Stimulated activated CD4-positive, alpha-beta T cell treated with anti-CD3 and anti-CD28 coated beads, Interleukin-1b, Interleukin-23, amount 100 ng/mL, for 24 hours (primary cell): ENCODE data around the gene GDPD1.
"Not testable (repeated sequence)": the region's sequence is repeated elsewhere in the genome, so short reads cannot be mapped to it uniquely, and the experiment has no call there.

Experiments
- DNase-seq, 4 experiments: peaks; one replicate each; pipeline ENCODE4 v3.0.0-alpha.2; 2020; ENCODE audit warnings: low read depth in 4 of 4, low spot score in 1 of 4

GDPD1 gene

GRCh38 chr17:59220328-59221158 is at the start of gene GDPD1:
Gene GDPD1, plus strand, starts transcription at chr17:59220511. Its CDS starts 99 bp downstream, at chr17:59220610.
- DNase-seq: peak; percentile 91 to 95 (median 94)

DNA sequence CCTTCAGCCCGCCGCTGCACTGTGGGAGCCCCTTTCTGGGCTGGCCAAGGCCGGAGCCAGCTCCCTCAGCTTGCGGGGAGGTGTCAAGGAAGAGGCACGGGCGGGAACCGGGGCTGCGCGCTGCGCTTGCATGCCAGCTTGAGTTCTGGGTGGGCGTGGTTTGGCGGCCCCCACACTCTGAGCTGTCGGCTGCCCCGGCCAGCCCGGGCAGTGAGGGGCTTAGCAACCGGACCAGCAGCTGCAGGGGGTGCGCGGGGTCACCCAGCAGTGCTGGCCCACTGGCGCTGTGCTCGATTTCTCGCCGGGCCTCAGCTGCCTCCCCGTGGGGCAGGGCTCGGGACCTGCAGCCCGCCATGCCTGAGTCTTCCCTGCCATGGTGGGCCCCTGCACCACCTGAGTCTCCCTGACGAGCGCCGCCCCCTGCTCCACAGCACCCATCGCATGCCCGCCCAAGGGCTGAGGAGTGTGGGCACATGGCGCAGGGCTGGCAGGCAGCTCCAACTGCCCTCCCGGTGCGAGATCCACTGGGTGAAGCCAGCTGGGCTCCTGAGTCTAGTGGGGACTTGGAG is 47.8 kb upstream of the GDPD1 start:
- DNase-seq: no peak

GRCh38 chr17:59174671-59175070 is 45.6 kb upstream of the GDPD1 start:
- no peak for DNase-seq

GRCh38 chr17:59175076-59175475 is 45.2 kb upstream of the GDPD1 start:
- DNase-seq: no peak

DNA sequence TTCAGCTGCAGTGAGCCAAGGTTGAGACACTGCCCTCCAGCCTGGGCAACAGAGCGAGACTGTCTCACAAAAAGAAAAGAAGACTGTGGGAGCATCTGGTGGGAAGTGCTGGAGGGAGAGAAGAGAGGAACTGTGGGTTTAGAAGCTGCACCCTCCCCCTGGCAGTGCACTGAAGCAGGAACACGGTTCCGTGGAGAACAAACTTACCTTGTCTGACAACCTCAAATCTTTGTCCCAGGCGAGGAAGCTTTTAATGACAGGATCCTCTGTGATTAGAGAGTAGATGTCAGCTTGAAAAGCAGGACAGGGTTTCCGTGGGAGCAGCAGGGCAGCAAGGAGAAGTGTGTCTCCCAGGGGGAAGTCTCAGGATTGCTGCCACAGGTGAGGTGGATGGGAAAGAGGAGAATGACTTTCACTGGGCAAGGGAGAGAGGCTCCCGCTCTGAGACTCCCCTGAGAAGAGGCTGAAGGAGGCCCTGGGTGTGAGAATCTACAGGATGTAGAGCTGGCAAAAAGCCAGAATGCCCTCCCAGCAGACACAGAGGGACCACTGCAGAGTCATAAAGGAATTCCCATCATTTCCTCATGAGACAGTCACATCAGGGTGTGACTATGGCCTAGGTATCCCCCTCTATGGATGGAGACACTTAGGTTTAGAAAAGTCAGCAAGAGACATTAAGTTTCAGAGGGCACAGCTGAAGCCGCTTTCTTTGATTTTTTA is 41.9 kb upstream of the GDPD1 start:
- no peak for DNase-seq

GRCh38 chr17:59179601-59180000 is 40.7 kb upstream of the GDPD1 start:
- DNase-seq: not testable (repeated sequence)

GRCh38 chr17:59180626-59181025 is 39.7 kb upstream of the GDPD1 start:
- DNase-seq: no peak

DNA sequence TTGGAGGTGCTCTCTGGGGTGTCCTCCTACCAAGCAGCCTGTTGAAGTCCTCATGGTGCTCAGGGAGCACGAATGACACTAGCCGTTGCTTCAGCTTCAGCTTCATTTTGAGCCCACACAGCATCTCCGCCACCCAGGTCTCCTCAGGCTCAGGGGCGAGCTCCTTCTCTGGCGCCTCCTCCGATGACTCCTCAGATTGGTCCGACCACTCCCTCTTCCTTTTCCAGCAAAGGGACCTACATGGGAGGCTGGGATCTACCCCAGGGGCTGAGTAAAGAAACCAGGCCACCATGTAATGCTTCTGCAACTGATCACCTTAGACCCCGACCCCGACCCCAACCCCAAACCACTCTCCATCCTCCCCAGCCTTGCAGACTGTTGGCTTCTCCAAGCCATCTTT is 38.8 kb upstream of the GDPD1 start:
- DNase-seq: no peak

DNA sequence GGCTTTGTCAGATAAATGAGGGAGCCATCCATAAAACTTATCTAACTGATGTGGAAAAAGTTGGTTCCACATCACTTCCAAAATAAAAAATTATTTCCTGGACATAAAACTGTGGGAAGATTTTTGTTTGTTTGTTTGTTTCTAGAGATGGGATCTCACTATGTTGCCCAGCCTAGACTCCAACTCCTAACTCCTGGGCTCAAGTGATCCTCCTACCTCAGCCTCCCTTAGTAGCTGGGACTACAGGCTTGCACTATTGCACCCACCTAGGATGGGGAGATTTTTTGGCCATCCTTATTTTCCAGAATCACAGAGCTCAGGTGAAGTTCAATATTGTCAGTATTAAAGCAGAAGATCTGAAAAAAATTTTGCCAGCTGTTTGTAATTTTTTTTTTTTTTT is 34.3 kb upstream of the GDPD1 start:
- DNase-seq: no peak

DNA sequence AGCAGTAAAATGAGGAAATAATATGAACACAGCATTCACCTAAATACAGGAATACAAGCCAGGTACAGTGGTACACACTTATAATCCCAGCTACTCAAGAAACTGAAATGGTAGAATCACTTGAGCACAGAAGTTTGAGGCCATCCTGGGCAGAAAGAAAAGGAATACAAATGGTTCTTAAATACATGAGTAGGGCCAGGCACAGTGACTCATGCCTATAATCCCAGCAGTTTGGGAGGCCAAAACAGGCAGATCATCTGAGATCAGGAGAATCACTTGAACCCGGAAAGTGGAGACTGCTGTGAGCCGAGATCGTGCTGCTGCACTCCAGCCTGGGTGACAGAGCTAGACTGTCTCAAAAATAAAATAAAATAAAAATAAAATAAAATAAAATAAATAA is 33.5 kb upstream of the GDPD1 start:
- DNase-seq: no peak

DNA sequence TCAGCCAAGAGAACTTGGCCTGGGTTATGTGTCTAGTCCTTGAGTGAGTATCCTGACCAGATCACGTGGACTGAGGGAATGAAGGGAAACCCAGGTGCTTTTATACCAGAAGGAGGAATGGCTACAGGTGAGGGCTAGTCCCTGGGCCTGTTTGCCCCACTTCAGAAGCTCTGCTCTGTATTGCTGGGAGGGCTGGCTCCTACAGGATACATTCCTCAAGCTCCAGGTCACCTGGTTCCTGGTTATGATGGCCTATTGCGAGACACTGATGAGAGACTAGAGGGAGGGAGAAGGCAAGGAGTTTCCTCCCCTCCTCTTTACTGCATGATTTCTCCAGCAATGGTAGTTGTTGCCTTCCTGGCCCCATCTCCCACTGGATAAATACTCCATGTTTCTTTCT is 29.5 kb upstream of the GDPD1 start:
- DNase-seq: no peak

DNA sequence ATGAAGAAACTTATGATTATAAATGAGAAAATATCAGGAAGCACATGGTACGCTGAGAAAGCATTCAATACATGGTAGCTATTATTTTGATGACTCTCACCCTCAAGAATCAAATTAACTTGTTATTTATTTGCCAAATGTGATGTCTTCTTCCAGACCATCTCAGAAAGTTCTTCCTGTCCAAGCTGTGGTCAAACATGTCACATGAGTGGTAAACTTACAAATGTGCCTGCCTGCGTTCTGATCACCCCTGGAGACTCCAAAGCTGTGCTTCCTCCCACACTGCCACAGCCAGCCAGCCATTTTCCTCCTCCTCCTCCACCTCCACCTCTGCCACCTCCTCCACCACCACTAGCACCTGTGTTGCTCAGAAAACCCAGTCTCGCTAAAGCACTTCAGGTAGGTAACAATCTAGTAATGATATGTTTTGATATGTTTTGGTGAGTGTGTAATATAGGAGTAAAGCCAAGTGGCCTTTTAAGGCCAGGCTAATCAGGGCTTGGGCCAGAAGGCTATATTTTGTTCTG is 26.9 kb upstream of the GDPD1 start:
- no peak for DNase-seq

DNA sequence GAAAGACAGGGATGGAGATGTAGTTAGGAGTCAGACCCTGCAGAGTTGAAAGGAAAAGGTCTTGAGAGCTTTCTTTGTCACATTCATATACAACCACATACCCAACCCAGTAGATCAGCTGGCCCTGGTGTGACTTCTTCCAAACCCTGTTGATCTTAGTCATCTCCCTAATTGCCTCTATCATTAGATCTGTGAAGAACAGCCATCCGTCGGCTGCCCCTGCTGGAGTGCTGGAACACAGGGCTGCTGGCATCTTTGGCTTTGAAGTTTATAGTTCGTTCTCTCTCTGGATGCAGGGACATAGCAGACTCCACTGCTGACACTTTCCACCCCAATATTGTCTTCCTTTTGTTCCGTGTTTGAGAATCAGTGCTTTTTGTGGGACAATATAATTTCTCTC is 20.9 kb upstream of the GDPD1 start:
- DNase-seq: no peak

- no peak for DNase-seq
Measured at GRCh38 chr17:59202320-59202719, 18.0 kb upstream of the GDPD1 start.

DNA sequence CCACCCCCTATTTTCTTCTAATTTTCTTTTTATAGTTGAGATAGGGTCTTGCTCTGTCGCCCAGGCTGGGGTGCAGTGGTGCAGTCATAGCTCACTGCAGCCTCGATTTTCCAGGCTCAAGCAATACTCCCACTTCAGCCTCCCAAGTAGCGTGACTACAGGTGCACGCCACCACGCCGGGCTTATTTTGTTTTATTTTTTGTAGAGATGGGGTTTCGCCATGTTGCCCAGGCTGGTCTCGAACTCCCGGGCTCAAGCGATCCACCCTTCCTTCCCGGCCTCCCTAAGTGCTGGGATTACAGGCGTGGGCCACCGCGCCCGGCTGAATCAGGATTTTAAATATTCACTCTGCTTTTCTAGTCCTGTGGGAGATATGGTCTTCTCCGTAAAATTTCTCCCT is 941 bp upstream of the GDPD1 start:
- DNase-seq: no peak

DNA sequence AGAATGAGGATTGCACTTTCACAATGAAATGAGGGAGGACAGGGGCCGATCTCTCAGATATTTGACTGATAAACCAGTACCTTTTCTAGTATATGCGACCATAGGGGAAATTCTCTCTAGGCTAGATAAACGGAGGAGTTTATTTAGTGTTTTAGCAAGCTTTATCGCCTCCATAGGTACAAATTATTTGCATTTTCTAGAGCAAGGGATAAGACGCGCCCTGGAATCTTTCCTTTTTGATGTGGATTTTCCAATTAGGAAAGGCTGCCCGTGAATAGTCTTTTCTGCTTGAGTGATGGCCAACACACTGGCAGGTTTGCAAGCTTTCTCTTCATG is 351 bp upstream of the GDPD1 start:
- no peak for DNase-seq

DNA sequence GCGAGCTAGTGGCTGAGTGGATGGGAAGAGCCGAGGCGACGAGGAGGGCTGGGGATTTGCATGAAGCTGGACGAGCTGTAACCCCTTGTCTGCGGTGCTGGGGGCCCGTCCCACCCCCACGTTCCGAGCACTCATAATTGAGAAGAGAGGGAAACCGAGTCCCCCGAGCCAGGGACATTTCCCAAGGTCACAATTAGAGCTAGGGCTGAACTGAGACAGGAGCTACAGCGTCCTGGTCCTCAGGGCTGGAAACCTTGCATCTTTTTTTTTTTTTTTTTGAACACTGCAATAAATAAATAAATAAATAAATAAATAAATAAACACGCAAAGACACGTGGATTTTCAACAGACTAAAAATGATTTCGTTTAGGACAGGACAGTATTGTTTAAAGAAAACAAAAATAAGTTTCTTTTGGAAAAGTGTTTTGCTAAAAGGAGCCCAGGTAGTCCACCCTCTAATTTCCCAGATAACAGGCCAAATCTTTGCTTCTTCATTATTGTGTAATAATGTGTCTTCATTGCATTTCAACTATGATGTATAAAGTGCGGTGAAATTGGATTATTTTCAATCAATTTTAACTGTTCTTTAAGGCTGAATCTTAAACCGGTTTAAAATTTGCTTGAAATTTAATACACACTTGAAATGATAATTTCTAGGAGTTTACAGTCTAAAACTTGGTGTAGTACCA is 992 bp downstream of the GDPD1 start:
- no peak for DNase-seq

- DNase-seq: no peak
Measured at GRCh38 chr17:59223813-59224212, 3.5 kb downstream of the GDPD1 start.

- not testable (repeated sequence) for DNase-seq
Measured at GRCh38 chr17:59228588-59228987, 8.3 kb downstream of the GDPD1 start.

- DNase-seq: no peak
Measured at GRCh38 chr17:59230764-59231163, 10.5 kb downstream of the GDPD1 start.

- no peak for DNase-seq
Measured at GRCh38 chr17:59234631-59235030, 14.3 kb downstream of the GDPD1 start.

- no peak for DNase-seq
Measured at GRCh38 chr17:59238906-59239305, 18.6 kb downstream of the GDPD1 start.
